HG03175 (cell line): ENCODE measurements around the gene USP44.

Experiments
- ATAC-seq: cut with Tn5 transposase; IDR thresholded peaks from one replicate; pipeline ENCODE4 v1.9.1; 2021; ENCODE audit warnings: mild to moderate bottlenecking, moderate library complexity; ENCODE audit not compliant: unreplicated experiment

Gene USP44

DNA sequence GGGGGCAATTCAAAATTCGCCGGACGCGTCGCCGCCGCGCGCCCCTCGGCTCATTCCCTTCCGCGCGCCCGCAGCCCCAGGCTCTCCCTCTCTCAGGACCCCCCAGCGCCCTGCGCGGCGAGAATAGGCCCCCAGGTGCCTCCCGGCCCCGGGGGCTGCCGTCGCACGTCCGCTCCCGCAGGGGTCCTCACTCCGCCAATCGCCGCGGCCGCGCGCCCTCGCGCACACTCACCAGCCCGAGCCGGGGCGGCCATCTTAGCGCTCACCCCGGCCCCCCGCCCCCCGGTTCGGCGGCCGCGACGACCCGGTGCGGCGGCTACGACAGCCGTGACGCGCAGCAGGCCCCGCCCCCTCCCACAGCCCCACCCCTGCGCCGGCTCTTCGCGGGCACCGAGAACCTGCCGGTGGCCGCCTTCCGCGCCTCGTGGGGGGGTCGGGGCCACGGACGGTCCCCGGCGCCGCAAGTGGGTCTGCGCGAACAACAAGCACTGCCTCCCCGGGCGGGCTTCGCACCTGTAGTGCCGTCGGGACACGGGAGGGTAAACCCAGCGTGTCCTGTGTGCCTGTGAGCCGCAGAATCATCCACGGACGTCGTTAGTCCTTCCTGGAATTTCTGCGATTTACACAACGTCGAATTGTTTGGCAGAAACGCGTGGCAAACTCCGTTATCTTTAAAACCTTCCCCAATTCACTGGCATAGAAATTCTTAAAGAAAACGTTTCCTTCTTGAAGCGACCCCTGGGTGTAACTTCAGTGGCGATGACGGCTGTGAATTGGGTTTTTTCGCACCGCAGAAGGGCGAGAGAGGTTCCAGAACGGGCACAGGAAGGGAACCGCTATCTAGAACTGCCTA, 2.5 kb downstream of the USP44 start:
- no peak for ATAC-seq

DNA sequence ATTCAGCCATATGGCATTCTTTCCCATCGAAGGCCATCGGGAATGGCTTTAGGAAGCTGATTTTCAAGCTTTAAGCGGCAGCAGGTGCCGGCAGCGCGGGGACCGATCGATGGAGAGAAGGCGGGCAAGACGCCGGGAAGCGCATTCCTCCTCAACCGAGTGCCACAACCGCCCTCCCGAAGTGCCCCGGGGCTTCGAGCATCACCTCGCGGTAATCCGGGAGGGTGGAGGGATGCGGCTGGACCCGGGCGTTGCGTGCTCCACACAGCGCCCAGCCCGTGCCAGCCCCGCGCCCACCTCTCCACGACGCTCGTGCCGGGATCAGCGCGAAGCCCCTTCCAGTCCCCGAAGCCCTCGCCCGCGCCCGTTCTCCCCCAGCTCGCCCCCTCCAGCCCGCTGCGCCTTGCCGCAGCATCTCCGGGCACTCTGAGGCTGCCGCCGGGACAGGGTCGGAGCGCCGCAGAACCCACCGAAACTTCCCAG, 3.2 kb downstream of the USP44 start:
- ATAC-seq: no peak

DNA sequence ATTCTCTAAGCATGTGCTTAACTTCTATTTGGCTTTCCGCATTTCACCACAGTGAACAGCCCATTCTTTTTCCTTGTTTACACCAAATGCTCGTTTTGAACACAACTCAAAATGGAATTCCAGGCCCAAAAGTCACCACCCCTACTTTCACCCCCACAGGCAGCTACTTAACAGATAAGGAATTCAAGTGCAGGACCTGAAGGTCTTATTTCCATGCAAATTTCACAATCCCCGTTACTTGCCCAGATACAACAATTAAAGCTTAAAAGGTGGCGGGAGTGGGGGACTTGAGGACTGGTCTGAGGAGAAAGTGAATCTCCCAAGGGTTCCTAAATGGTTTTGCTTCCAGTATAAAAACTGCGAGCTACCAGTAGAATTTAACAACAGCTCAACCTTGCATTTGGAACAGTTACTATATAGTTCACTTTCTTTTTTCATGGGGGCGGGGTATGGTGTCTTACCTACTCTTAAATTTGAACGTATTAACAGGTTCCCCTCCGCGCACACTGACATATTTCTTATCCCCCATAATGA, 3.7 kb downstream of the USP44 start:
- ATAC-seq: no peak

DNA sequence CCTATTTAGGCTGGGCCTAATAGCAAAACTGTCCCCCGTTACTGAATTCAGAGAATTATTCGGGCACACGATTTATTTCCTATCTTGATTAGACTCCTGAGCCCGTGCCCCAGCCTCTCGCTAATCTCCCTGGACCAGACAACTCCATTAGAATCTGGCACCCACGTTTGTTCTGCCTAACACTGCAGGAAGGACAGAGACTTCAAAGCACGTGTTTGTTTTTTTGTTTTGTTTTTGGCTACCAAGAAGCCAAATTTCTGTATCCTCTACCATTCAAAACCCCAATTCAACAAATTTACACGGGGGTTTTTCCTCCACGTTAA, 4.8 kb downstream of the USP44 start:
- ATAC-seq: no peak

DNA sequence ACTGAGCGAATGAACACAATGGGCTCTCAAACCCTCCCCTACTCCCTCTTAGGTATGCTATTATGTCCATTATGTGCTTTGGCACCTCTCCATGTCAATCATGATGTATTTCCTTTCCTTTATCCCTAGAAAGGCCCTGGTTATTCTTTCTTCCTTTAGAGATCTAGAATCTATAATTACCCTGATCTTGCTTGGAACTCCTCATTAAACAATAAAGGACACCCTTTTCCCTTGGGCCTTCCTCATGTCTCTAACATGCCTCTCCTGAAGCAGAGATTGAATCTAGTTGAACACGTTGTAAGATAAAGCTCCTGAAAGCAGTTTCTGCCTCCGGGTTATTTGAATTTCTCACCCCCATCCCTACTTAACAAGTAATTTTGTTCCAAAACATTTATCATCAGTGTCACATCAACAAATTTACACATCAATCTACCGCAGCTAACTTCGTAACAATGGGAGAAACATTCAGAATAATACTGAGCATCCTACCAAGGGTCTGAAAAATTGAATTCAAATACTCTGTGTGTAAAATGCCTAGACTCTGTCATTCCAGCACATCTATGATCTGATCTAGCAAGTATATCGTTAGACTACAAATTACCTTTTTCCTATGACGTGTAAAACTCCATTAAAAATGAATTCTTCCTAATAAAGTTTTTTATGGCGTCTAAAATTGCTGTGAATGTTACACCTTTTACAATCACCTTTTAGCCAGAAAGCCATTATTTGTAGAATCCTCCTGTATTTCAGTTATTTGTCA, 5.4 kb downstream of the USP44 start:
- no peak for ATAC-seq

DNA sequence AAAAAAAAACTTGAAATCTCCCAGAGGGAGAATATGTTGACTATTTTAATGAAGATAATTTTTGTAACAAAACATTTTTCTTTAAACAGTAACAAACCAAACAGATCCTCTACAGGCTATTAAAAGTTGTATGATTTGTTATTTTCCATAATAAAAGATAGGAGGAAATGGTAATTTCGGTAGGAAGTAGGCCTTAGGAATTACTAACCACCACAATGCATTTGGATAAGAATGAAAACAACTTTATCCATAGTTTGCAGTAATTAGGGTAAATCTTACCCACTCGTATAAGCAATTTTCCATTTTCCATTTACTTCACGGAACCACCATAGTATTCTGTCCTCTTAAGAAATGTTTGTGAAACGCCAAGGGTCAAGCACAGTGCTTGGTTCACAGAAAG, 6.0 kb downstream of the USP44 start:
- no peak for ATAC-seq

DNA sequence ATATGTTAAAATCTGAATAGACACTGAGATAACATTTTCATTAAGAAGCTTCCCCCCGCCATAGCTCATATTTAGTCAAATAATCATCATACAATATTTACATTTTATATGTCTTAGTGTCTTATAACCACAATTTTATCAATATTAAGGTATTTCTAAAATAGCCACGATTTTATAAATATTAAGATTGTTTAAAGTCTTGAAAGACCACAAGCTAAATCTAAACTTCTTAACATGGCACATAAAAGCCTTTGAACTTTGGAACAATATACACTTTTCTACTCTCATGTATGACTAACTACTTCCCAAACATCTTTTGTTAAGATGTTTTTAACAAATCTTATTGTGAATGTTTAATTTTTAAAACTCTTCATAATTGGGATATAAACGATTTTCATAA, 6.5 kb downstream of the USP44 start:
- no peak for ATAC-seq

DNA sequence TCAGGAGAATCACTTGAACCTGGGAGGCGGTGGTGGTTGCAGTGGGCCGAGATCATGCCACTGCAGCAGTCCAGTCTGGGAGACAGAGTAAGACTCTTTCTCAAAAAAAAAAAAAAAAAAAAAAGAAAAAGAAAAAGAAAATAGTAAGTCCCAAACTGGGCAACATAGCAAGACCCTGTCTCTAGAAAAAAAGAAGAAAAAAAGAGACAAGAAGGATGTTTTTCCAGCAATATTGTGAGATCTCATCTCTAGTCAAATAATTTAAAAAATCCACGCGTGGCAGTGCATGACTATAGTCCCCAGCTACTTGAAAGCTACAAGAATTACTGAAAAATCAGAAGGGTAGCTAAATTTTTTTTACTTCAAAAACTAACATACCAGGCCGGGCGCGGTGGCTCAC, 8.0 kb downstream of the USP44 start:
- ATAC-seq: no peak

DNA sequence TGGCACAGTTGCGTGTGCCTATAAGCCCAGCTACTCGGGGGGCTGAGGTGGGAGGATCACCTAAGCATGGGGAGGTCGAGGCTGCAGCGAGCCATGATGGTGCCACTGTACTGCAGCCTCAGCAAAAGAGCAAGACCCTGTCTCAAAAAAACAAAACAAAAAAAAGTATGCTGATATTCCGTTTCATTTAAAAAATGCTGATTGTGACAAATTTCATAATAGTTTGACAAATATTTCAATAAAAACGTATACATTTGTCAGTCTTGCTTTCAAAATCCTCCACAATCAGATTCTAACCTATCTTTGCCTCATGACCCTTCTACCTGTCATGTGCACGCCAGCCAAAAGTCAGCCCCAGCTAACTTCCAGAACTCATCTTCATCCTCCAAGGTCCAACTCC, 9.8 kb downstream of the USP44 start:
- no peak for ATAC-seq

DNA sequence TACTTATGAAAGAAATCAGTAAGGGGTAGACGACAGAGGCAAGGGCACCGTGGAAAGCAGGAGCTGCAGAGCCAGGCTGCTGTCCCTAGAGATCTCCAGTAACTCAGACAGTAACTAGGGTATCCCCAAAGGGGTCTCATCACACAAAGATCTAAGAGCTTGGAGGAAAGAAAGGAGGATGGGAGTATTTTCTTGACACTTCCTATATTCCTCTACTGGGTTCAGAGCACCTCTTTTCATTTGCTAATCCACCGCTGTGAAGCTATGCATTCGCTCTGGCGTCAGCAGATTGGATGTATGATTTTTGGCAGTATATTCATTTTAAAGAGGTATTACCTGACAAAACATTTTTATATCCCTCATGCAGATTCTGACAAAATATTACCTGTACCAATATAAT, 12.6 kb downstream of the USP44 start:
- ATAC-seq: no peak

DNA sequence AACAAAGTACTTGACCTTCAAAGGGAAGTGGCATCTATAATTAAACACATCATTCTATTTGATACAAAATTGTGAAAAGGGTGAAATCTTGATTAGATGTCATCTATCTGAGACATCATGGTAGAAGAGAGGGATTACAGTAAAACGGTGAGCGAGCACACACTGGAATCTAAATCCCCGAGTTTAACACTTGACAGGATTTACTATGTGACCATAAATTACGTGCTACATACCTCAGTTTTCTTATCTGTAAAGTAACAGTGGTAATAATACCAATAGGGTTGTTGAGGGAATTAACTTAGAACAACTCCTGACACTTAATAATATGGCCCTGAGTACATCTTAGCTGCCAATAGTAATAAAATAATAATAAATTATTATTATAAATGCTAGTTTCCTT, 13.3 kb downstream of the USP44 start:
- ATAC-seq: no peak

DNA sequence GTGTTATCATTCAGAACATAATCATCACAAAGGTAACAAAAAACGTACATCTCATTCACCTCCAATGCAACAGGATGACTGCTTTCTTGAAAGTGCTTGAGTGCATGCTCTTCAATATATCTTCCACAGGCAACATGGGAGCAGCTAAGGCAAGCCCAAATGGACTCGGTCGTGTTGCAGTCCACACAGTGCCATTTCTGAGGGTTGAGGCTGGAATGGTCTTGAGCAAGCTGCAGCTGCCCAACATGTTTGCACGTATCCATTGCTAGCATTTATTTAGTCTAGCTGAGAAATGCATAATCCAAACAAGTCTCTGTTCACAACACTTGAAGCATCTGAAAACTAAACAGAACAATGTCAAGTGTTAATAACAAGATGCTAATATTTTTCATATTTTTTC, 17.3 kb downstream of the USP44 start:
- ATAC-seq: no peak

DNA sequence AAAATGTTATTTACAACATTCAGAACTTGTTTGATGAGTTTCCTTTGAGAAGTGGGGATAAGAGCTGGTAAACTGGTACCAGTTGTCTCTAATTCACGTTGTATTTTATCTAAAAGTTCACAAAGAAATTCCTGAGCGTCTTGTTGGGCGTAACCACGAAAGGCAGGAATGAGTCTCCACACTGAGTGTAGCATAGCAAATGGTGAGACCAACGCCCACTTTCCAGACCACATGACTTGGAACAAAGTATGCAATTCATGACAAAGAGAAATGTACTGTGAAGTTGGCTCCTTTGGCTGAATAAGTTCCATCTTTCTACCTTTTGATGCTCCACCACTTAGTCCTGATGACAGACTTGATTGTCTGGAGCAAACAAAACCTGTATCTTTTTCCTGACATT, 18.4 kb downstream of the USP44 start:
- no peak for ATAC-seq

DNA sequence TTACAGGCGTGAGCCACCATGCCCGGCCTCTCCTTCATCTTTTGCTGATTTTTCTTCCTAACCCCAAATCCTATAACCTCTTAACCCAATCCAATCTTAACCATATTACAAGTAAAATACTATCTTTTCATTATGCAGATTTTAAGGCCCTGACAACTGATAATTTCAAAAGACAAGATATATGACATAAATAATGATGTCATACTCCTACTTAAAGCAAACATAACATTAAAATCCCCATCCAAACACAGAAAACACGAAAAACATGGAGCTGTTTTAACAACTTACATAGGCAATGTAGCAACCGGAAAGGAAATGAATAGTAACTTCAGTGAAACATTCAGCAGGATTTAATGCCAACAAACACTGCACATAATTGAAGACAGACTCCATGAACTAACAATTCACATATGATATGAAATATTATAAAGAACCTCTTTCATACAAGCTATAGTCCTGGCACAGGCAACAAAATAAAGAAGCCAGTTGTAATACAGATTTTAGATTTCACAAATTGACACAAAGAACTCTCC, 21.5 kb downstream of the USP44 start:
- ATAC-seq: no peak

DNA sequence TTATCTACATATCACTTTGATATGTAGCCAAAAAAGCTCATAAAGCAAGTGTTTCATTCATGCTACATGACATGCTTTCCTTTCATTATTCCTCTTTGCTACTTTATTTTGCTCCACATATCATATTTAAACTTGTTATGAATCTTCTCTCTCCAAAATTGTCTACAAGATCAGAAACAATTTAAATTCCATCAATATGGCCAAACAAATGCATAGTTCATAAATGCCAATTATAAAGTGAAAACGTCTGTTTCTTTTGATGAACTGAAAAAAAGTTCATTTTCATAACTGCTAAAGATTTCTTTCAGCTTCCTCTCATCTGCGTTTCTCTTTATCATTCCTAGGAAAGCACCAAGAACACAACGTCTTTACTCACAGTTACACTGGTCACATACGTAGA, 22.8 kb downstream of the USP44 start:
- no peak for ATAC-seq

DNA sequence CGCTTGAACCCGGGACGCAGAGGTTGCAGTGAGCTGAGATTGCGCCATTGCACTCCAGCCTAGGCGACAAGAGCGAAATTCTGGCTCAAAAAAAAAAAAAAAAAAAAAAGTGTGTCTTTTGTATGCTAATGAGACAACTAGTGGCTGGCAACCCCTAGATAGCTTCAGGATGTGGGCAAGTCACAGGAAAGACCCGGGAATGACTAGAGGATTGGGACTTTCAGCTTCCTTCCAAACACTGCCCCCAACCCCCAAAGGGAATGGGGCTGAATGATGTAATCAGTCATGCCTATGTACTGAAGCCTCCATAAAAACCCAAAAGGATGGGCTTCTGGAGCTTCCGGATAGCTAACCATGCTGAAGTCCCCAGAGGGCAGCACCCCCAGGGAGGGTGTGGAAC, 28.6 kb downstream of the USP44 start:
- no peak for ATAC-seq

DNA sequence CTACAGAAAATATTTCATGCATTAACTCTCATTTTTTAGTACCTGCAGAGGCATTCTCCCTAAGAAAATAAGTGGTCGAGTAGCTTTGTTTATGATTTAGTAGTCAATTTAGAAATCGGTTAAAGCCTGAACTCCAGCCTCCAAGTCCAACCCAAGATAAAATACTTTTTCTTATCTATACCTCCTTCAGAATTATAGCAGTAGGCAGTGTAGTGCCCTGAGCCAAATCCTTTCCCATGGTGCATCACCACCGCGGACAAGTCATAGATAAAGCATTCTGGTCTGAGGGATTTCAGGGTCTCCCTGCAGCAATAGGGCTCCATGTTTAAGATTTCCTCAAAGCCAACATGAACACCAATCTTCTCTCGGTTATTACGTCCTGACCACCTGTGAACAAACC, 30.5 kb downstream of the USP44 start:
- no peak for ATAC-seq

DNA sequence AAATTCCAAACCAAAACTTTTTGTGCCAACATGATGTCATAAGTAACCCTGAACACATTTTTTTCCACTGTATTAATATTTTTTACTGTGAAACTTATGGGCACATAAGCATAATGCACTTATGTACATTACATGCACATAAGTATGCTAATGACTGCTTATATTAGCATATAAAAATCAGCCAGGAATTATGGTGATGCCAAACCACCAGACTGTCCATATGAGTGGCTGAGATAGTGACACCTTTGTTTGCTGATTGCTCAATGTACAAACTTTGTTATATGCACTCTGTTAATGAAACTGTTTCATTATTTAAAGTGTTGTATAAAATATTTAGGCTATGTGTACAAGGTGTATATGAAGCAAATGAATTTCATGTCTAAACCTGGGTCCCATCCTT, 32.3 kb downstream of the USP44 start:
- no peak for ATAC-seq

DNA sequence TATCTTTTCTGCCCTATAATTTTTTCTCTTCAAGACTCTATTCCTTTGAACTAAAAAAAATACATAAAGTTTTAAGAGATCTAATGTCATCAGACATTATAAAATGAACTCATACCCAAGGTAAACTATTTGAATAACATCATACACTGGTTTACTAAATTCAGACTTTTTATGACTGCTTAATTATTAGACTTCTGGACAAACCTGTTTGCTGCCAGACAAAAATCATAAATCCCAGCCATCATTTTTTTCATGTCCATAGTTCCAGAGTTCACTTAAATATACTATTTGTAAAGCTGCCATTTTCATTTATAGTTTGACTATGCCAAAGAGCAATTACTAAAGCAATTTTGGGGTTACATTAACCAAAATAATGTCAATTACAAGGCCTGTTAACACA, 34.0 kb downstream of the USP44 start:
- ATAC-seq: no peak

DNA sequence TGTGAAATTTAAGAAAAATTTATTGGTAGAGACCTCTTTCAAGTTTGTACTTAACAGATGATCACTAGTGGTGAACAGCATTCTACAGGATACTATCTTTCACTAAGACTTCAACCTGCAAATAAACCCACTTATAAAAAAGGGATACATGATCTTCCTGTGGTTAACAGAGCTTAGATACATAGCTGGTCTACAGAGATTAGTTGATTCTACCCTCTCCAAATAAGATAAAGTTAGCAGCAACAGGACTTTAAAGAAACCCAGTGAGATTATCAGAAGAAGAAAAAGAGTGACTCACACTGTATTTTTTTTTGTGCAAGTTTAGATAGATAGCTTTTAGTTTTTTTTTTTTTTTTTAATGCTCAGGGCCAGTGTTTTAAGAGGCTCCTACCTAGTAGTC, 34.5 kb downstream of the USP44 start:
- ATAC-seq: no peak

DNA sequence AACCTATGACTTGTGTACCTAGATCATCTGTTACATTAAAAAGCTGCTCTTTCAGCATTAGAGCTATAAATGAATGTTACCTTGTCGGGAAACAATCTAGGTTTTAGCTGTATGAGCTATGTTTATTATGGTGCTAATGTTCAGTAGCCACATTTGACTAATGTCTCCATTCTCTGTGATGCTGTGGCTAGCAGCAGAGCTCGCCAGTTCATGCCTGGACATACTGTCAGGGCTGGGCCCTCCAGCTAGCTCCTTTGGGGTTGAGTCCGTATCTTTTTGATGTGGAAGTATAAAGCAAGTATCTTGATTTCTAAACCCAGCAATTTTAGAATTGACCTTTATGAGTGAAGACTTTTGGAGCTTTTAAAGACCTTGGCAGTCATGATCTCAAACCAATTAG, 36.1 kb downstream of the USP44 start:
- no peak for ATAC-seq

DNA sequence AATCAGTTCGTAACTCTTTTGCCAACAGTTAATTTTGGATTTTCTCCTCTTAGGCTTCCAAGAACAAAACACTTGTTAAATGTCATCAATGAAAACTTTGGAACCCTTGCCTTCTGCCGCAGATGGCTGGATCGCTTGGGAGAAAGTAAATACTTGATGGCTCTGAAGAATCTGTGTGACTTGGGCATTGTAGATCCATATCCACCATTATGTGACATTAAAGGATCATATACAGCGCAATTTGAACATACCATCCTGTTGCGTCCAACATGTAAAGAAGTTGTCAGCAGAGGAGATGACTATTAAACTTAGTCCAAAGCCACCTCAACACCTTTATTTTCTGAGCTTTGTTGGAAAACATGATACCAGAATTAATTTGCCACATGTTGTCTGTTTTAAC, 37.7 kb downstream of the USP44 start:
- no peak for ATAC-seq
